Progenitor cell of endocrine pancreas (in vitro differentiated cells): ENCODE results near the gene NTN1. TPM values are rescaled to one million over a fixed set of nuclear protein-coding genes. Genes with fewer than 3 reads are reported as not detected.

ENCODE experiments used
- DNase-seq: peaks from one replicate; pipeline ENCODE4 v3.0.0; 2021; ENCODE audit warnings: low spot score; ENCODE audit not compliant: unreplicated experiment
- H3K27ac Mint-ChIP-seq: 2 replicates; pipeline ENCODE4 v1.8.0; 2021; ENCODE audit warnings: mild to moderate bottlenecking, moderate library complexity, mixed read lengths
- H3K27me3 Mint-ChIP-seq: 2 replicates; pipeline ENCODE4 v1.8.0; 2021; ENCODE audit warnings: mixed read lengths
- H3K36me3 Mint-ChIP-seq: 2 replicates; pipeline ENCODE4 v1.8.0; 2022; ENCODE audit warnings: mixed read lengths; ENCODE audit not compliant: insufficient read depth
- H3K4me1 Mint-ChIP-seq: 2 replicates; pipeline ENCODE4 v1.8.0; 2021; ENCODE audit warnings: low read depth, mixed read lengths
- H3K4me3 Mint-ChIP-seq: 2 replicates; pipeline ENCODE4 v1.8.0; 2021; ENCODE audit warnings: low read depth, mild to moderate bottlenecking, moderate library complexity, mixed read lengths
- H3K9me3 Mint-ChIP-seq: 2 replicates; pipeline ENCODE4 v1.8.0; 2021; ENCODE audit warnings: low read depth, mixed read lengths
- total RNA-seq: library from RNA; stranded (reverse); gene quantifications from 2 replicates; pipeline ENCODE4 v1.2.1, GENCODE V29; 2021
- TF ChIP-seq, protein P1 (sequence below): fragments of 200-600 bp; sonication (generic); IDR thresholded peaks from one replicate; pipeline ENCODE4 v1.5.0; 2021; ENCODE audit warnings: antibody characterized with exemption, mild to moderate bottlenecking; ENCODE audit not compliant: unreplicated experiment

The NTN1 gene
- total RNA-seq, 1 donor from 2014 or later, result 4.4 TPM

DNA sequence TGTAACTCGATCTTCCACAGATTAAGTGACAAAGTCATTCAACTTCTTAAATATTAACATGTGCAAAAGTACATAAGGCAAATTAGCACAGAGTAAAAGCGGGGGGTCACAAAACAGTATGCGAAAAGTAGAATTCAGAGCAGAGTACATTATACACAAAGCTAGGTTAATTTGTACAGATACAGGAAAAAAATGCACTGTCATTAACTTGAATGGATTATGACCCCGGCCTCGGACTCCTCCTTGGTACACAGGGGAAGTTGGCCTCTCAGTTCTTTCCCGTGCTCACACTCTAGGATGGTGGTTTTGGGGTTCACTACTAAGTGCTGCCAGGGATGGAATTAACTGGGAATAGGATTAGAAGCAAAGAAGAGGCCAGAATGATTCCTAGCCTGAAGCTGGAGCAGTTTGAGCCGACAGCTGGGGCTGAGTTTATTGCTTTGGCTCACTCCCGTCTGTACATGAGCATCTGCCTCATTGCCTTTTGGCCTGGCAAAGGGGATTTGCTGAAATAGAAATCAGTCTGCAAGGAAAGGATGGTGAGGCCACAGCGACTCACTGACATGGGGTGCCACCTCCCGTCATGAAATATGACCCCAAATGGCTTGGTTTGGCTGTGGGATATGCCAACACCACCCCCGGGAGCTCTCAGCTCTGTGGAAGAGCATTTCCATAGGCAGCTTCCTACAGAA is 23.6 kb downstream of the NTN1 start:
- no peaks in the 10 kb centered on the region for H3K4me1 Mint-ChIP-seq
- no peaks in the 10 kb centered on the region for H3K36me3 Mint-ChIP-seq
- TF ChIP-seq, protein P1, sequence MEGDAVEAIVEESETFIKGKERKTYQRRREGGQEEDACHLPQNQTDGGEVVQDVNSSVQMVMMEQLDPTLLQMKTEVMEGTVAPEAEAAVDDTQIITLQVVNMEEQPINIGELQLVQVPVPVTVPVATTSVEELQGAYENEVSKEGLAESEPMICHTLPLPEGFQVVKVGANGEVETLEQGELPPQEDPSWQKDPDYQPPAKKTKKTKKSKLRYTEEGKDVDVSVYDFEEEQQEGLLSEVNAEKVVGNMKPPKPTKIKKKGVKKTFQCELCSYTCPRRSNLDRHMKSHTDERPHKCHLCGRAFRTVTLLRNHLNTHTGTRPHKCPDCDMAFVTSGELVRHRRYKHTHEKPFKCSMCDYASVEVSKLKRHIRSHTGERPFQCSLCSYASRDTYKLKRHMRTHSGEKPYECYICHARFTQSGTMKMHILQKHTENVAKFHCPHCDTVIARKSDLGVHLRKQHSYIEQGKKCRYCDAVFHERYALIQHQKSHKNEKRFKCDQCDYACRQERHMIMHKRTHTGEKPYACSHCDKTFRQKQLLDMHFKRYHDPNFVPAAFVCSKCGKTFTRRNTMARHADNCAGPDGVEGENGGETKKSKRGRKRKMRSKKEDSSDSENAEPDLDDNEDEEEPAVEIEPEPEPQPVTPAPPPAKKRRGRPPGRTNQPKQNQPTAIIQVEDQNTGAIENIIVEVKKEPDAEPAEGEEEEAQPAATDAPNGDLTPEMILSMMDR, result no peak
- peaks cover 12% of the 10 kb centered on the region for H3K9me3 Mint-ChIP-seq
- no peak for DNase-seq
- H3K4me3 Mint-ChIP-seq, result no peak overlapping the region
- H3K27me3 Mint-ChIP-seq, result peaks cover 9% of the 10 kb centered on the region
- no peak overlapping the region for H3K27ac Mint-ChIP-seq

DNA sequence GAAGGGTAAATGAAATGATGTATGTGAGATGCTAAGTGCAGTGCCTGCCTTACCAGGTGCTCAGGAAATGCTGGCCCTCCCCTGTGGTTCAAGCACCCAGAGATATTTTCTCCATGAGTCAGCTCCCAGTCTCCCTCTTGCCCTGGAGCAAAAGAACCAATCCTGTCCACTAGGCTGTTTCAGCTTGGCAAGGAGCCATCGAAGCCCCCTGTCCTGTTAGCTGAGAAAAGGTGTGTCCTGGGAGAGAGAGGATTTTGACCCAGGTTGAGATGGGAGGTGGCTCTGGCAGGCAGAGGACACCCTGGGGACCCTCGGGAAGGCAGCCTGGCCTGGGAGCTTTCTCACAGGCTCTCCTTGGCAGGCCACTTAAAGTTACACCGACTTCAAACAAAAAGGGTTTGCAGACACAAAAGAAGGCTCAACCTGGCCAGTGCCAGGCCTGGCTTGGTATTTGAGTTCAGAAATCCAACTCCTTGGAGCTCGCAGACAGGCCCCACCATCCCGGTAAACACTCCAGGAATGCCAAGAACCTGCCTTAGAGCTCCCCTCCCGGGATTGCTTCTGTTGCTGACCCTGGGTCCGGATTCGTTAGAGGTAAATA is 29.6 kb downstream of the NTN1 start:
- Mint-ChIP-seq H3K4me3 (no peak overlapping the region), H3K9me3 (peaks cover 2% of the 10 kb centered on the region), H3K4me1 (peaks cover 3% of the 10 kb centered on the region), H3K27ac (no peak overlapping the region), H3K27me3 (peaks cover 37% of the 10 kb centered on the region), H3K36me3 (no peaks in the 10 kb centered on the region)
- TF ChIP-seq, protein P1, result no peak
- DNase-seq, result no peak

DNA sequence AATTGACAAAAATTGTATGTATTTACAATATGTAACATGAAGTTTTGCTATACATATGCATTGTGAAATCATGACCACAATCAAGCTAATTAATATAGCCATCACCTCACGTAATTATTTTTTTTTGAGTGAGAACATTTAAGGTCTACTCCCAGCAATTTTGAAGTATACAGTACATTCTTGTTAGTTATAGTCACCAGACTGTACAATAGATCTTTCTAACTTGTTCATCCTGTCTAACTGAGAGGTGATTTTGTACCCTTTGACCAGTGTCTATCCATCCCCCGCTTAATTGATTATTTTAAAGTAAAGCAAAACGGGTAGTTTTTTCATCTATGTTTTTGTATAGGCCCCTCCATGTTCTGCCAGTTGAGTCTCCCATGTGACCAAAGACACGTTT is 30.3 kb downstream of the NTN1 start:
- Mint-ChIP-seq H3K4me3 (no peak overlapping the region), H3K27ac (no peak overlapping the region)

DNA sequence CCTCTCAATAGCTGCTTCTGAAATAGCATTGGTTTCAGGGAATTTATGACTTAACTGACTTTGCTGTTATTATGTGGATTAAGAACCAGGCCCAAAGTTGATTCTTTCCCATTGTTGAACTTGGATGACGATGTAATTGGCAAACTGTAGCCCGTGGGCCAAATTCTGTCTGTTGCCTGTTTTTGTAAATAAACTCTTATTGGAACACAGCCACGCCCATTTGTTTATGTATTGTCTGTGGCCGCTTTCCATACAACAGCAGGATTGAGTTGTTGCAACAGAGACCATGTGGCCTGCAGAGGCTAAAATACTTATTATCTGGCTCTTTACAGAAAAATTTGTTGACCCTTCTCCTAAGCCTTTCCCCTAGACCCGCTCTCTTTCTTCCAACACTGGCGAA is 31.6 kb downstream of the NTN1 start:
- Mint-ChIP-seq H3K4me1 (peaks cover 13% of the 10 kb centered on the region), H3K9me3 (no peaks in the 10 kb centered on the region), H3K27me3 (peaks cover 38% of the 10 kb centered on the region), H3K27ac (no peak overlapping the region), H3K4me3 (no peak overlapping the region), H3K36me3 (no peaks in the 10 kb centered on the region)
- TF ChIP-seq, protein P1, result no peak
- DNase-seq, result no peak

More for the DNA sequence above, 30.3 kb downstream of the NTN1 start:
- DNase-seq, result no peak
- TF ChIP-seq, protein P1, result no peak
- Mint-ChIP-seq H3K36me3 (no peaks in the 10 kb centered on the region), H3K27me3 (peaks cover 36% of the 10 kb centered on the region), H3K9me3 (no peaks in the 10 kb centered on the region), H3K4me1 (peaks cover 4% of the 10 kb centered on the region)

DNA sequence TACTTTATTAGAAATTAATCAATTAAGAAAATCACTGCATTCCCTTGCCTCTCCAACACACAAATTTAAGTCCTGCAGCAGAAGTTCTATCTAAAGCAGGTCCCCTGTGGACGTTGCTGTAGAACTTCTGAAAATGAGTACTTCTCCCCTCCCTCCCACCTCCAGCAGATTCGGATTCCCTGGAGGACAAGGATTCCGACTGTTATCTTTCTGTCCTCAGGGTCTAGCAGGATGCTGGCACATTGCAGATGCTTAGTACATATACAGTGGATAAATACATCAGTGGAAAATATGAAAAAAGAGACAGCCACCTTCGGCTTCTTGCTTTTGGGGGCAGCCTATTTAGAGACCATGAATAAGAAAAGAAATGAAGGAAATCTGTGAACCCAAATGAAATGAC is 32.1 kb downstream of the NTN1 start:
- TF ChIP-seq, protein P1, result no peak
- Mint-ChIP-seq H3K36me3 (no peaks in the 10 kb centered on the region), H3K27ac (no peak overlapping the region), H3K4me3 (no peak overlapping the region), H3K9me3 (no peaks in the 10 kb centered on the region), H3K27me3 (peaks cover 38% of the 10 kb centered on the region), H3K4me1 (peaks cover 13% of the 10 kb centered on the region)
- no peak for DNase-seq
